ENCODE data around the gene TTC12.

Gene TTC12

DNA sequence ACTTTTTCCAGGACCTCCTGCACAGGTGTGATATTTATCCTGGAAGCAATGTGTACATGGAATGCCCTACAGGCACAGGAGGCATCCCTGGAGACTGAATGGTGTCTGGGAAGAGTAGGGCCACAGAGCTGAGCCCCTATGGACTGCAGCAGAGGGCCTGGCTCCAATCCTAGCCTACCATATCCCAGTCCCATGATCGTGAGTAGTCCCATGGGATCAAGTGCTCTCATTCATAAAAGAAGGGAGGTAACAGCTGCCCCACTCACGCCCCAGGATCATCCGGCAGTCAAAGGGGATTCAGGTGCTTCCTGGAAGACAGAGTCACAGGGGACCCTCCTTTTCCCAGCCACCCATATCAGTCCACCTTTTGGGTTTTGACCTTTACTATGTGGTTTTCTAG is 97.2 kb downstream of the TTC12 start:
- Histone ChIP-seq H3K4me3 (replicated peaks; ENCODE audit: low read depth, low read length) (no peak overlapping the region), H3K27me3 (replicated peaks; ENCODE audit: control insufficient read depth, insufficient read depth, low read length) (peaks cover 2% of the 10 kb centered on the region), H3K36me3 (ENCODE audit: control insufficient read depth, insufficient read depth, low read length) (no peaks in the 10 kb centered on the region)
- TF ChIP-seq, protein P1, sequence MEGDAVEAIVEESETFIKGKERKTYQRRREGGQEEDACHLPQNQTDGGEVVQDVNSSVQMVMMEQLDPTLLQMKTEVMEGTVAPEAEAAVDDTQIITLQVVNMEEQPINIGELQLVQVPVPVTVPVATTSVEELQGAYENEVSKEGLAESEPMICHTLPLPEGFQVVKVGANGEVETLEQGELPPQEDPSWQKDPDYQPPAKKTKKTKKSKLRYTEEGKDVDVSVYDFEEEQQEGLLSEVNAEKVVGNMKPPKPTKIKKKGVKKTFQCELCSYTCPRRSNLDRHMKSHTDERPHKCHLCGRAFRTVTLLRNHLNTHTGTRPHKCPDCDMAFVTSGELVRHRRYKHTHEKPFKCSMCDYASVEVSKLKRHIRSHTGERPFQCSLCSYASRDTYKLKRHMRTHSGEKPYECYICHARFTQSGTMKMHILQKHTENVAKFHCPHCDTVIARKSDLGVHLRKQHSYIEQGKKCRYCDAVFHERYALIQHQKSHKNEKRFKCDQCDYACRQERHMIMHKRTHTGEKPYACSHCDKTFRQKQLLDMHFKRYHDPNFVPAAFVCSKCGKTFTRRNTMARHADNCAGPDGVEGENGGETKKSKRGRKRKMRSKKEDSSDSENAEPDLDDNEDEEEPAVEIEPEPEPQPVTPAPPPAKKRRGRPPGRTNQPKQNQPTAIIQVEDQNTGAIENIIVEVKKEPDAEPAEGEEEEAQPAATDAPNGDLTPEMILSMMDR (IDR thresholded peaks at IDR 0.05; ENCODE audit: insufficient read depth, low read length, poor library complexity, severe bottlenecking): no peak
- DNase-seq (ENCODE audit: extremely low read depth, insufficient read length): no peak

DNA sequence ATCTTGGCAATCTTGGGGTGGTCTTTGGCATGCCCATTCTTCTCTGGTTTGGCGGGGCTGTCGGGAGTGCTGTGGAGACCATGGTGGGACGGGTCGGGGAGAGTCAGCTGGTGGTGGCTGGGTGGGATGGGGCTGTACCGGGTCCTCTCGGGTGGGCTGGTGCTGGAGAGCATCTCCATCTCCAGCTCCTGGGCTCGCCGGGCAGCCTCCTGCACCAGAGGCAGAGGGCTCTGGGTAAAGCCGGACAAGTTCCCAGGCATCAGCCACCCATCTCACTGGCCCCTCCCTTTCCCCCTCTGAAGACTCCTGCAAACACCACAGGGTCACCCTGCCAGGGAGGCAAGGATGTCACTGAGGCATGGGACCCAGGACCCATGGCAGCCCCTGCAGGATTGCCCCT is 98.3 kb downstream of the TTC12 start:
- TF ChIP-seq, protein P1 (IDR thresholded peaks at IDR 0.05; ENCODE audit: insufficient read depth, low read length, poor library complexity, severe bottlenecking): no peak
- H3K27me3 ChIP-seq (replicated peaks; ENCODE audit: control insufficient read depth, insufficient read depth, low read length): no peaks in the 10 kb centered on the region; the same call in 1 of the 2 replicates
- no peak overlapping the region for H3K4me3 ChIP-seq (replicated peaks; ENCODE audit: low read depth, low read length)
- DNase-seq (ENCODE audit: extremely low read depth, insufficient read length): no peak
- H3K36me3 ChIP-seq (ENCODE audit: control insufficient read depth, insufficient read depth, low read length): no peaks in the 10 kb centered on the region

DNA sequence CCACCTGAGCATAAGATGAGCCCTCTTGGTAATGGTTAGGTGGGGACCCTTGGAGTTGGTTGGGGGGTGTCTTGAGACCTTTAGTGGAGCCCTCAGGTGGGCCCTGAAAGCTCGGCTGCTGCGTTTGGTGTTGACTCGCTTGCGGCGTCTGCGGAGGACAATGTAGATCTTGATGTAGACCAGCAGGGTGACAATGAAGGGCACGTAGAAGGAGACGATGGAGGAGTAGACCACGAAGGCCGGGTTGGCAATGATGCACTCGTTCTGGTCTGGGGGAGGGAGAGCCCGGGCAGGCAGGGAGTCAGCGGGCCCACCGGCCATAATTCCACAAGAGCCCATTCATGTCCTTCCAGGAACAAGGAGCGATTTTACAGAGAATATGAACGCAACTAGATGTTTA is 101.0 kb downstream of the TTC12 start:
- no peak for DNase-seq (ENCODE audit: extremely low read depth, insufficient read length)
- Histone ChIP-seq H3K4me3 (replicated peaks; ENCODE audit: low read depth, low read length) (no peak overlapping the region), H3K27me3 (replicated peaks; ENCODE audit: control insufficient read depth, insufficient read depth, low read length) (no peaks in the 10 kb centered on the region; the same call in 1 of the 2 replicates), H3K36me3 (ENCODE audit: control insufficient read depth, insufficient read depth, low read length) (no peaks in the 10 kb centered on the region)
- TF ChIP-seq, protein P1 (IDR thresholded peaks at IDR 0.05; ENCODE audit: insufficient read depth, low read length, poor library complexity, severe bottlenecking): no peak
